NCI-H187 (cell line): ENCODE results near the gene MUC5AC.
"Not testable (repeated sequence)": the region's sequence is repeated elsewhere in the genome, so short reads cannot be mapped to it uniquely, and the experiment has no call there.

ENCODE experiments used
- DNase-seq, 2 experiments: peaks; one replicate each; lab custom pipeline; 2025; lab: John Stamatoyannopoulos, UW

The MUC5AC gene

GRCh38 chr11:1148752-1149180, 9.0 kb upstream of the MUC5AC start:
- DNase-seq: no peak

GRCh38 chr11:1149545-1149944, 8.2 kb upstream of the MUC5AC start:
- DNase-seq: no peak

GRCh38 chr11:1150116-1150515, 7.6 kb upstream of the MUC5AC start:
- DNase-seq: no peak

- no peak for DNase-seq
These were observed 6.9 kb upstream of the MUC5AC start for GRCh38 chr11:1150769-1151365.

GRCh38 chr11:1151366-1152315, 6.1 kb upstream of the MUC5AC start:
- no peak for DNase-seq

- DNase-seq: no peak
These were observed 5.2 kb upstream of the MUC5AC start for GRCh38 chr11:1152316-1153104.

GRCh38 chr11:1153105-1153950, 4.4 kb upstream of the MUC5AC start:
- no peak for DNase-seq

GRCh38 chr11:1153951-1154493, 3.7 kb upstream of the MUC5AC start:
- DNase-seq: no peak

- DNase-seq: not testable (repeated sequence)
These were observed 3.1 kb upstream of the MUC5AC start for GRCh38 chr11:1154656-1155055.

- no peak for DNase-seq
These were observed 2.5 kb upstream of the MUC5AC start for GRCh38 chr11:1155274-1155693.

- DNase-seq: no peak
These were observed 1.0 kb upstream of the MUC5AC start for GRCh38 chr11:1156506-1157340.

GRCh38 chr11:1157341-1157644, 460 bp upstream of the MUC5AC start:
- DNase-seq: no peak

GRCh38 chr11:1158681-1159487, 1.1 kb downstream of the MUC5AC start:
- no peak for DNase-seq

- DNase-seq: not testable (repeated sequence)
These were observed 1.9 kb downstream of the MUC5AC start for GRCh38 chr11:1159488-1160220.

- no peak for DNase-seq
These were observed 2.7 kb downstream of the MUC5AC start for GRCh38 chr11:1160231-1161101.

- no peak for DNase-seq
These were observed 3.8 kb downstream of the MUC5AC start for GRCh38 chr11:1161410-1162137.

GRCh38 chr11:1162138-1162475, 4.4 kb downstream of the MUC5AC start:
- no peak for DNase-seq
